Keratinocyte (primary cell): ENCODE results near the gene TCF7L2. TPM values are rescaled to one million over a fixed set of nuclear protein-coding genes. Genes with fewer than 3 reads are reported as not detected.

ENCODE experiments used
- DNase-seq: peaks from one replicate; pipeline ENCODE4 v3.0.0-alpha.2; 2011; ENCODE audit warnings: low read depth, missing footprints, low spot score
- FAIRE-seq: peaks from 2 replicates; lab custom pipeline; 2011; peaks lifted over from hg19 to GRCh38; lab: Jason Lieb, UNC
- H2AFZ ChIP-seq: 2 replicates; pipeline ENCODE4 v1.6.0; 2012; ENCODE audit warnings: low read length, control low read depth, inconsistent platforms; ENCODE audit not compliant: control insufficient read depth
- H3K27ac ChIP-seq: 2 replicates; pipeline ENCODE4 v1.5.1; 2011; ENCODE audit warnings: low read length; ENCODE audit not compliant: control insufficient read depth, insufficient read depth
- H3K27me3 ChIP-seq: 3 replicates; pipeline ENCODE4 v1.6.0; 2011; ENCODE audit warnings: low read length; ENCODE audit not compliant: control insufficient read depth, insufficient read depth; ENCODE audit errors: extremely low read depth
- H3K36me3 ChIP-seq, 2 experiments: 2 replicates in 1 of 2; 3 replicates in 1 of 2; pipeline ENCODE4 v1.5.1; 2011; ENCODE audit warnings: low read length in 2 of 2, mild to moderate bottlenecking in 1 of 2; ENCODE audit not compliant: control insufficient read depth in 2 of 2, insufficient read depth in 2 of 2; ENCODE audit errors: extremely low read depth in 1 of 2
- H3K4me1 ChIP-seq: 3 replicates; pipeline ENCODE4 v1.5.1; 2011; ENCODE audit warnings: low read length; ENCODE audit not compliant: control insufficient read depth, insufficient read depth; ENCODE audit errors: extremely low read depth
- H3K4me2 ChIP-seq: 3 replicates; pipeline ENCODE4 v1.6.0; 2011; ENCODE audit warnings: low read depth, low read length; ENCODE audit not compliant: control insufficient read depth, insufficient read depth; ENCODE audit errors: extremely low read depth
- H3K4me3 ChIP-seq, 3 experiments: fragments of 200-600 bp in 1 of 3; sonication (generic) in 1 of 3; 2 replicates in 2 of 3; 3 replicates in 1 of 3; pipeline ENCODE4 v1.5.1; 2011 to 2016; ENCODE audit warnings: low read length in 3 of 3, mild to moderate bottlenecking in 3 of 3, control low read depth in 2 of 3, inconsistent platforms in 1 of 3, low read depth in 1 of 3, mixed read lengths in 1 of 3, mixed run types in 1 of 3, moderate library complexity in 1 of 3; ENCODE audit not compliant: control insufficient read depth in 2 of 3, insufficient read depth in 2 of 3; ENCODE audit errors: extremely low read depth in 1 of 3
- H3K79me2 ChIP-seq: 2 replicates; pipeline ENCODE4 v1.6.0; 2012; ENCODE audit warnings: low read length; ENCODE audit not compliant: control insufficient read depth, insufficient read depth
- H3K9ac ChIP-seq: 3 replicates; pipeline ENCODE4 v1.6.0; 2011; ENCODE audit warnings: low read length; ENCODE audit not compliant: control insufficient read depth, insufficient read depth; ENCODE audit errors: extremely low read depth
- H3K9me1 ChIP-seq: 3 replicates; pipeline ENCODE4 v1.6.0; 2011; ENCODE audit warnings: low read length; ENCODE audit not compliant: control insufficient read depth, insufficient read depth; ENCODE audit errors: extremely low read depth
- H3K9me3 ChIP-seq: 2 replicates; pipeline ENCODE4 v1.5.1; 2012; ENCODE audit warnings: low read depth, low read length; ENCODE audit not compliant: control insufficient read depth
- H4K20me1 ChIP-seq: 3 replicates; pipeline ENCODE4 v1.6.0; 2011; ENCODE audit warnings: low read length; ENCODE audit not compliant: control insufficient read depth, insufficient read depth; ENCODE audit errors: extremely low read depth
- EZH2 ChIP-seq: IDR thresholded peaks from one replicate; pipeline ENCODE4 v1.6.1; 2012; ENCODE audit warnings: inconsistent platforms, mild to moderate bottlenecking, low read length, moderate library complexity
- dilution Hi-C: fragments of 300-500 bp; cut with MboI; formaldehyde crosslinking; loops from one replicate; pipeline ENCODE4 v1.7.0; 2020; ENCODE audit warnings: low sequenced_read_pairs; ENCODE audit not compliant: extremely low pct_ligation_motif_present
- polyA plus RNA-seq, 5 experiments: library from polyadenylated mRNA; depleted of rRNA in 3 of 5; stranded (reverse) in 3 of 5; stranded (forward) in 1 of 5; unstranded in 1 of 5; fragments of >200 nt; gene quantifications; 1 replicate in 1 of 5; 2 replicates in 3 of 5; 3 replicates in 1 of 5; pipeline versions ENCODE4 v1.2.1 to v1.2.3, GENCODE V29; 2011 to 2012; ENCODE audit warnings: missing spikeins in 2 of 5, low read depth in 1 of 5, low replicate concordance in 1 of 5
- TF ChIP-seq, protein P1 (sequence below), 3 experiments: IDR thresholded peaks in 1 of 3; conservative IDR thresholded peaks in 1 of 3; optimal IDR thresholded peaks in 1 of 3; 2 replicates in 2 of 3; 3 replicates in 1 of 3; pipeline versions ENCODE3 to v1.5.1; 2011; ENCODE audit warnings: low read length in 3 of 3, mild to moderate bottlenecking in 3 of 3, moderate library complexity in 2 of 3, control low read depth in 1 of 3, inconsistent platforms in 1 of 3; ENCODE audit not compliant: insufficient read depth in 2 of 3; ENCODE audit errors: extremely low read depth in 1 of 3

TCF7L2 gene
- polyA plus RNA-seq, 1 donor (not counting 4 experiments of a cell fraction or from before 2014, with no cell fraction given) = 2.5 TPM

DNA sequence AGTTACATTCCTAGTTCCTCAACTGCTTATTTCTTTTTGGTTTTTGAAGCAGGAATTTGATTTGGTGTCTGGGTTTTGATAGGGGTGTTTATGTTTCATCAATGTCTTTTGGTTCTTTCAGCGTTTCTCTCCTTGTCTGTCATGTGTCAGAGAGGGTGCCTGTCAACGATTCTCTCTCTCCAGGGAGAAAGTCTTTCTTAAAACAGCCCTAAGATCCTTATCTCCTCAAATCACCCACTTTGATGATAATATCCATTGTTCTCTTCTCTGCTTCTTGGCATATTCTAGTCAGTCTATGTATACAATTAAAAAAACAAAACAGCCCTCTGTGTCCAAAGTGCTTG, 77.2 kb downstream of the TCF7L2 start:
- dilution Hi-C loops = no loop called here
- Histone ChIP-seq H3K4me1 (peaks cover 5% of the 10 kb centered on the region), H2AFZ (no peak overlapping the region), H3K9me1 (peaks cover 3% of the 10 kb centered on the region), H4K20me1 (no peaks in the 10 kb centered on the region), H3K4me3 (no peak overlapping the region), H3K27ac (no peak overlapping the region), H3K79me2 (peaks cover 4% of the 10 kb centered on the region), H3K9ac (no peak overlapping the region), H3K9me3 (no peaks in the 10 kb centered on the region), H3K4me2 (no peak overlapping the region), H3K36me3 (no peaks in the 10 kb centered on the region), H3K27me3 (no peaks in the 10 kb centered on the region)
- no peak for DNase-seq
- no peak for FAIRE-seq
- TF ChIP-seq, protein P1, sequence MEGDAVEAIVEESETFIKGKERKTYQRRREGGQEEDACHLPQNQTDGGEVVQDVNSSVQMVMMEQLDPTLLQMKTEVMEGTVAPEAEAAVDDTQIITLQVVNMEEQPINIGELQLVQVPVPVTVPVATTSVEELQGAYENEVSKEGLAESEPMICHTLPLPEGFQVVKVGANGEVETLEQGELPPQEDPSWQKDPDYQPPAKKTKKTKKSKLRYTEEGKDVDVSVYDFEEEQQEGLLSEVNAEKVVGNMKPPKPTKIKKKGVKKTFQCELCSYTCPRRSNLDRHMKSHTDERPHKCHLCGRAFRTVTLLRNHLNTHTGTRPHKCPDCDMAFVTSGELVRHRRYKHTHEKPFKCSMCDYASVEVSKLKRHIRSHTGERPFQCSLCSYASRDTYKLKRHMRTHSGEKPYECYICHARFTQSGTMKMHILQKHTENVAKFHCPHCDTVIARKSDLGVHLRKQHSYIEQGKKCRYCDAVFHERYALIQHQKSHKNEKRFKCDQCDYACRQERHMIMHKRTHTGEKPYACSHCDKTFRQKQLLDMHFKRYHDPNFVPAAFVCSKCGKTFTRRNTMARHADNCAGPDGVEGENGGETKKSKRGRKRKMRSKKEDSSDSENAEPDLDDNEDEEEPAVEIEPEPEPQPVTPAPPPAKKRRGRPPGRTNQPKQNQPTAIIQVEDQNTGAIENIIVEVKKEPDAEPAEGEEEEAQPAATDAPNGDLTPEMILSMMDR (optimal IDR thresholded peaks at IDR 0.05 in 1 of 3, IDR thresholded peaks at IDR 0.05 in 1 of 3, conservative IDR thresholded peaks at IDR 0.05 in 1 of 3; ENCODE audit: extremely low read depth in 1 of 3, insufficient read depth in 2 of 3, low read length in 3 of 3) = no peak
- TF ChIP-seq EZH2 = no peak

DNA sequence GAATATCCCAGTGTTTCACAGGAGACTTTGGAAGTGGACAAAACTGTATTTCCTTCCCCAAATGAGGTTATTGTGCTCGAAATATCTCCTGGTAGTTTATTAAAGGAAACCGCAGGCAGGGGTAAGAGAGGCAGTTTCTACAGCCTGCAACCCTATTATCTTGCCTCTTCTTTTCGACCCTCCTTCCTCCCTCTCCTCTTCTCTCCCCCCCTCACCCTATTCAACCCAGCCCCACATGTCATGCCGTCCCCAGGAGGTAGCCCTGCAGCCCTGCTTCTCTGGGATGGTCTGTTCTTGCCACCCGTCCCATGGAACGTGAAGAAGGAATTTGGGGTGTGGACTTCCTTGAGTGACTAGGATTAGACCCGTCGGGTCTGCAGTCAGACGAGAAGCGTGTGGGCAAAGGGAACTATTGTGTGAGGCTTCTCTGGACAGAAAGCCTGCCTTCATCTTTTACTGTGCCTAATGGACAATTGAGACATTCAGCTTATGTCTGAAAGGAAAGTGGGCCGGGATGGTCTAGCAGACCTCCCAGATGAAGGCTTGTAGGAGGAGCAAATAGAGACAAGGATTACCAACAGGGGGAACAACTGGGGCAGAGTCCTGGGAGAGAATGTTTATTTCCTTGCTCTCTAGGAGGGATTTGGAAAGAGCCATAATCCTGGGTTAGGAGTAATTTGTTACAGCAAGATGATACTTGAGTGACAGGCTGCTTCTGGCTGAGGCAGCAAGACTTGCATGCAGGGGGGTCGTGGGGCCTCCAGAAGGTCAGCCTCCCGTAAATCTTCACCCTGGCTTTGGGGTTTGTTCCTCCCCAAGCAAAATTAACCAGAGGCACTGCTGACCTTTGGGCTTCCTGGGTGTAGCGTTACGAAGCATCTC, 77.8 kb downstream of the TCF7L2 start:
- TF ChIP-seq EZH2 = no peak
- TF ChIP-seq, protein P1 (optimal IDR thresholded peaks at IDR 0.05 in 1 of 3, IDR thresholded peaks at IDR 0.05 in 1 of 3, conservative IDR thresholded peaks at IDR 0.05 in 1 of 3; ENCODE audit: extremely low read depth in 1 of 3, insufficient read depth in 2 of 3, low read length in 3 of 3) = no peak
- H3K4me2 ChIP-seq = no peak overlapping the region
- dilution Hi-C loops = no loop called here
- H3K9me3 ChIP-seq = no peaks in the 10 kb centered on the region
- no peaks in the 10 kb centered on the region for H4K20me1 ChIP-seq
- H3K27me3 ChIP-seq = no peaks in the 10 kb centered on the region
- no peak overlapping the region for H3K4me3 ChIP-seq
- H3K27ac ChIP-seq = no peak overlapping the region
- no peaks in the 10 kb centered on the region for H3K36me3 ChIP-seq
- H3K4me1 ChIP-seq = peaks cover 5% of the 10 kb centered on the region
- no peak overlapping the region for H2AFZ ChIP-seq
- peaks cover 4% of the 10 kb centered on the region for H3K79me2 ChIP-seq
- no peak overlapping the region for H3K9ac ChIP-seq
- H3K9me1 ChIP-seq = peaks cover 3% of the 10 kb centered on the region
- DNase-seq = no peak
- no peak for FAIRE-seq
